ENCODE measurements around the gene DDR1.

Gene DDR1

DNA sequence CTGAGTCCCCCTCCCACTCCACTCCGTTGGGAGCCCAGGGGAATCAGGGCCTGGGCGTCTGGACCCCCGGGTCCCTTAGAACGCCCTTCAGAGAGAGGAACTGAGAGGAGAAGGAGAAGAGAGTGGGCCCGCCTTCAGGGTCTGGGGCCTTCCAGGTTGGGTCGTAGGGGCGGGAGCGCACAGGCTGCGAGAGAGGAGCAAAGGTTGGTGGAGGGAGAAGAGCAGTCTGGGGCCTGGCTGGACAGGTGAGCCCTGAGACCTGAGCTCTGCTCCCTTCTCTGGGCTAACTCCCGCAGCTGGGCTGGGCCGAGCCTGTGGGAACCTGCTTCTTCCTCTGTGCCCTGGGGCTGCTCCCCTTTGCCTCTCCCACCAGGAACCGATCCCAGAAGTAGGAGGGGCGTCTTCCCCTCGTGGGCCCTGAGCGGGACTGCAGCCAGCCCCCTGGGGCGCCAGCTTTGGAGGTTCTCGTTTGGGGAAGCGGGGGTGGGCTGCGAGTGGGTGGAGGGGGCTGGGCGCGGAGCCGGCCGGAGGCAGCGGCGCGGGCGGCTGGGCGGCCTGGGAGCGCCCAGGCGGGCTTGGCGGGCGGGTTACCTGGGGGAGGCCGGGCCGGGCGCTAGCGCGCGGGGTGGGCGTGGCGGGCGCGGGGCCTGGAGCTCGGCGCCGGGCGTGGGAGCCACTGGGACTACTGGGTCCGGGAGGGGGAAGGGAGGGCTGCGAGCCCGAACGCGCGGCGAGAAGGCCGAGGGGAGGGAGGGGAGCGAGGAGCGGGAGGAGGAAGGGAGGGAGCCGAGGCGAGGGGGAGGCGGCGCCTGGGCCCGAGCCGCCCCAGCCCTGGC lies at the start of gene DDR1:
Gene DDR1 (plus strand): TSS at position 835 of the 836 bp plus-strand sequence. CDS start 4,211 bp downstream, outside the sequence.
- peaks cover 31 to 35% of the 10 kb centered on the region in 2 donors for H3K4me1 ChIP-seq (ENCODE audit: control insufficient read depth in 1 of 2, insufficient read depth in 2 of 2, low read length in 2 of 2)
- H3K4me3 ChIP-seq (ENCODE audit: low read depth in 1 of 2, low read length in 2 of 2) = peak within 1 kb of the TSS; percentile 78 to 82
- H3K9ac ChIP-seq (ENCODE audit: low read depth in 1 of 2, low read length in 2 of 2) = peak within 1 kb of the TSS; percentile 90 to 95
- peak within 1 kb of the TSS; percentile 88 for H3K27ac ChIP-seq (ENCODE audit: low read depth, low read length)
- peaks cover 0 to 5% of the 10 kb centered on the region in 2 donors for H3K36me3 ChIP-seq (ENCODE audit: control insufficient read depth in 1 of 2, insufficient read depth in 2 of 2, low read length in 2 of 2)
- no peaks in the 10 kb centered on the region for H3K9me3 ChIP-seq (ENCODE audit: control insufficient read depth in 1 of 2, low read length in 2 of 2)
- no peaks in the 10 kb centered on the region for H3K27me3 ChIP-seq (ENCODE audit: control insufficient read depth in 1 of 2, insufficient read depth in 2 of 2, low read length in 2 of 2)

DNA sequence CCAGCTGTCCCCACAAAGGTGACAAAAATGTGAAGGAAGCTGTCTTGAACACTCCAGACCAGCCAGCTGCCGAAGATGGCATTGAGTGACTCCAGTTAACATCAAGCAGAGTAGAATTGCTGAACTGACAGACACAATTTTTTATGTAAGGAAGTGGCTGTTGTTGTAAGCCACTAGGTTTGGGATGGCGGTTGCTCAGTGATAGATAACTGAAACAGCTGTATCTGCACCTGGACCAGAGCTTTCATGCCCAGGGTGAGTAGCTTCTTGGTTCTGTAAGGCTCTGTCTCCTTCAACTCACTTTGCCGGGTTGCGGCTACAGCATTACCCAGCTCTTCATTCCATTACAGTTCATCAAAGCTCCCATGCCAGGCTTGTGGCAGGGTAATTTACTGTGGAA lies 49.7 kb upstream of the DDR1 start:
- Histone ChIP-seq H3K27me3 (ENCODE audit: control insufficient read depth in 1 of 2, insufficient read depth in 2 of 2, low read length in 2 of 2) (no peaks in the 10 kb centered on the region), H3K9me3 (ENCODE audit: control insufficient read depth in 1 of 2, low read length in 2 of 2) (no peaks in the 10 kb centered on the region), H3K36me3 (ENCODE audit: control insufficient read depth in 1 of 2, insufficient read depth in 2 of 2, low read length in 2 of 2) (no peaks in the 10 kb centered on the region), H3K27ac (ENCODE audit: low read depth, low read length) (no peak overlapping the region), H3K4me1 (ENCODE audit: control insufficient read depth in 1 of 2, insufficient read depth in 2 of 2, low read length in 2 of 2) (peaks cover 0 to 8% of the 10 kb centered on the region in 2 donors), H3K4me3 (ENCODE audit: low read depth in 1 of 2, low read length in 2 of 2) (no peak overlapping the region), H3K9ac (ENCODE audit: low read depth in 1 of 2, low read length in 2 of 2) (no peak overlapping the region)

DNA sequence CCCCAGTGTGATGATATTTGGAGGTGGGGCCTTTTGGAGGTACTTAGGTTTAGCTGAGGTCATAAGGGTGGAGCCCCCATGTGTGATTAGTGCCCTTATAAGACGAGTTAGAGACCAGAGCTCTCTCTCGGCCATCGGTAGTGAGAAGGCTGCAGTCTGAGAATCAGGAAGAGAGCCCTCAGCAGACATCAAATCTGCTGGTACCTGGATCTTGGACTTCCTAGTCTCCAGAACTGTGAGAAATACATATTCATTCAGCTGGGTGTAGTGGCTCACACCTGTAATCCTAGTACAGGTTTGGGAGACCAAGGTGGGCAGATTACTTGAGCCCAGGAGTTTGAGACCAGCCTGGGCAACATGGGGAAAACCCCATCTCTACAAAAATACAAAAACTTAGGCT lies 48.7 kb upstream of the DDR1 start:
- no peak overlapping the region for H3K4me3 ChIP-seq (ENCODE audit: low read depth in 1 of 2, low read length in 2 of 2)
- H3K9ac ChIP-seq (ENCODE audit: low read depth in 1 of 2, low read length in 2 of 2) = no peak overlapping the region
- H3K9me3 ChIP-seq (ENCODE audit: control insufficient read depth in 1 of 2, low read length in 2 of 2) = no peaks in the 10 kb centered on the region
- H3K27ac ChIP-seq (ENCODE audit: low read depth, low read length) = no peak overlapping the region
- no peaks in the 10 kb centered on the region for H3K27me3 ChIP-seq (ENCODE audit: control insufficient read depth in 1 of 2, insufficient read depth in 2 of 2, low read length in 2 of 2)
- peaks cover 0 to 11% of the 10 kb centered on the region in 2 donors for H3K4me1 ChIP-seq (ENCODE audit: control insufficient read depth in 1 of 2, insufficient read depth in 2 of 2, low read length in 2 of 2)
- no peaks in the 10 kb centered on the region for H3K36me3 ChIP-seq (ENCODE audit: control insufficient read depth in 1 of 2, insufficient read depth in 2 of 2, low read length in 2 of 2)

DNA sequence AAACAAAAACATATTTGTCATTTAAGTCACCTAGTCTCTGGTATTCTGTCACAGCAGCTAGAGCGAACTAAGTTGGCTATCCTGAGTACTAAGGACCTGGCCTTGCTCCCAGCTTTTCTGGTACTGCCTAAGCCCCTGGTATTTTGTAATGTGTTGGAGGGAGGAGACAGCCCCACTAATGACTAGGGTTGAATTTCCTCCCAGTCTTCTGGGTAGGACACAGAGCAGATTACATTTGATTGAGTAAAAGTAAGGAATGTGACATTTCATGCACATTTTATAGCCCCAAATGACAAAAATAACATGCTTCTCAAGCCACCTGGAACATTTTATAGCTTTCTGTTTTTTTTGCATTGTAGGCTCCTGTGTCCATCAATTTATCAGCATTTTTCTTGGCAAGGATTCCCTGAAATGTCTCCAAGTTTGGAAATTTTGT lies 47.9 kb upstream of the DDR1 start:
- Histone ChIP-seq H3K27ac (ENCODE audit: low read depth, low read length) (no peak overlapping the region), H3K4me3 (ENCODE audit: low read depth in 1 of 2, low read length in 2 of 2) (no peak overlapping the region), H3K9ac (ENCODE audit: low read depth in 1 of 2, low read length in 2 of 2) (no peak overlapping the region), H3K9me3 (ENCODE audit: control insufficient read depth in 1 of 2, low read length in 2 of 2) (no peaks in the 10 kb centered on the region), H3K4me1 (ENCODE audit: control insufficient read depth in 1 of 2, insufficient read depth in 2 of 2, low read length in 2 of 2) (peaks cover 4 to 15% of the 10 kb centered on the region in 2 donors), H3K36me3 (ENCODE audit: control insufficient read depth in 1 of 2, insufficient read depth in 2 of 2, low read length in 2 of 2) (no peaks in the 10 kb centered on the region), H3K27me3 (ENCODE audit: control insufficient read depth in 1 of 2, insufficient read depth in 2 of 2, low read length in 2 of 2) (no peaks in the 10 kb centered on the region)

DNA sequence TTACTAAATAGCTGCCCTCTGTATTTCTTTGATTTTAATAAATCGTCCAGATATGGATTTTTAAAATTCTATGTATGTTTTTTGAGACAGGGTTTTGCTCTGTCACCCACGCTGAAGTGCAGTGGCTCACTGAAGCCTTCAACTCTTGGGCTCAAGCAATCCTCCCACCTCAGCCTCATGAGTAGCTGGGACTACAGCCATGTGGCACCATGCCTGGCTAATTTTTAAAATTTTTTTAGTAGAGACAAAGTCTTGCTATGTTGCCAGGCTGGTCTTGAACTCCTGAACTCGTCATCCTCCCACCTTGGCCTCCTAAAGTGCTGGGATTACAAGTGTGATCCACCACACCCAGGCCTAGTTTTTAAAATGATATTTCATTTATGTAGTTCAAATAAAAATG lies 47.4 kb upstream of the DDR1 start:
- H3K27me3 ChIP-seq (ENCODE audit: control insufficient read depth in 1 of 2, insufficient read depth in 2 of 2, low read length in 2 of 2) = no peaks in the 10 kb centered on the region

DNA sequence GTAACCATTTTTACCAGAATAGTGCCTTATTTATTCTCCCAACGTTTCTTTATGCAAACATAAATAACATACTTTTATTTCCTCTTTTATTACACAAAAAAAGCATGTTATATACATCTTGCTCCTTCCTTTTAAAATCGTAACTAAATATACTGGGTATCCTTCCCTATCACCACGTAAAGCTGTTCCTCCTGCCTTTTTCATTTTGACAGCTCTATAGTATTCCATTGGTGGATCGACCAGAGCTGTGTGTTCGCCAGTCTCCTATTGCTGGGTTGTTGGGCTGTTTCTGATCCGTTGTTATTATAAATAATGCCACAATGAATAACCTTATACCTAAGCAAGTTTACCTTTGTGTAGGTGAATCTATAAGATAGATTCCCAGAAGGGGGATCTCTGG lies 46.9 kb upstream of the DDR1 start:
- Histone ChIP-seq H3K9ac (ENCODE audit: low read depth in 1 of 2, low read length in 2 of 2) (no peak overlapping the region), H3K9me3 (ENCODE audit: control insufficient read depth in 1 of 2, low read length in 2 of 2) (no peaks in the 10 kb centered on the region), H3K36me3 (ENCODE audit: control insufficient read depth in 1 of 2, insufficient read depth in 2 of 2, low read length in 2 of 2) (no peaks in the 10 kb centered on the region), H3K27me3 (ENCODE audit: control insufficient read depth in 1 of 2, insufficient read depth in 2 of 2, low read length in 2 of 2) (no peaks in the 10 kb centered on the region), H3K4me1 (ENCODE audit: control insufficient read depth in 1 of 2, insufficient read depth in 2 of 2, low read length in 2 of 2) (peaks cover 4 to 20% of the 10 kb centered on the region in 2 donors), H3K27ac (ENCODE audit: low read depth, low read length) (no peak overlapping the region), H3K4me3 (ENCODE audit: low read depth in 1 of 2, low read length in 2 of 2) (no peak overlapping the region)

More for the DNA sequence above, 47.4 kb upstream of the DDR1 start:
- H3K9me3 ChIP-seq (ENCODE audit: control insufficient read depth in 1 of 2, low read length in 2 of 2) = no peaks in the 10 kb centered on the region
- no peak overlapping the region for H3K9ac ChIP-seq (ENCODE audit: low read depth in 1 of 2, low read length in 2 of 2)
- H3K36me3 ChIP-seq (ENCODE audit: control insufficient read depth in 1 of 2, insufficient read depth in 2 of 2, low read length in 2 of 2) = no peaks in the 10 kb centered on the region
- peaks cover 4 to 20% of the 10 kb centered on the region in 2 donors for H3K4me1 ChIP-seq (ENCODE audit: control insufficient read depth in 1 of 2, insufficient read depth in 2 of 2, low read length in 2 of 2)
- H3K27ac ChIP-seq (ENCODE audit: low read depth, low read length) = no peak overlapping the region
- H3K4me3 ChIP-seq (ENCODE audit: low read depth in 1 of 2, low read length in 2 of 2) = no peak overlapping the region

DNA sequence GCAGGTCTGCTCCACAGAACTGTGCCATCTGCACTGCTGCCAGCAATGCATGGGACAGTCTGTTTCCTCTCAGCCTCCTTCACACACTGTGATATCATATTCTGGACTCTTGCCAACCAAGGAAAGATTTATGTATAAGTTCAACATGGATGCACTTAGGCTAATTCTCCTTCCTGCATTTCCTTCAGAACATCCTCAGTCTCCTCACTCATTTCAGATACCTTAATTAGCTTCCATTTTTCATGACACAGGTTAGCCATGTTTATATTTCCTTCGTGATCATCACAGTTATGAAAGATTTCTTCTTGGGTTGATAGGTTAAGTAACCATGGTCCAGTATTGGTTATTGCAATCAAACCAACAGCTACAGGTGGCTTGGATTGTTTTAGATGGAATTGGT lies 46.4 kb upstream of the DDR1 start:
- Histone ChIP-seq H3K9me3 (ENCODE audit: control insufficient read depth in 1 of 2, low read length in 2 of 2) (no peaks in the 10 kb centered on the region), H3K4me1 (ENCODE audit: control insufficient read depth in 1 of 2, insufficient read depth in 2 of 2, low read length in 2 of 2) (peaks cover 4 to 20% of the 10 kb centered on the region in 2 donors), H3K36me3 (ENCODE audit: control insufficient read depth in 1 of 2, insufficient read depth in 2 of 2, low read length in 2 of 2) (no peaks in the 10 kb centered on the region), H3K9ac (ENCODE audit: low read depth in 1 of 2, low read length in 2 of 2) (no peak overlapping the region), H3K4me3 (ENCODE audit: low read depth in 1 of 2, low read length in 2 of 2) (no peak overlapping the region), H3K27me3 (ENCODE audit: control insufficient read depth in 1 of 2, insufficient read depth in 2 of 2, low read length in 2 of 2) (no peaks in the 10 kb centered on the region), H3K27ac (ENCODE audit: low read depth, low read length) (no peak overlapping the region)

DNA sequence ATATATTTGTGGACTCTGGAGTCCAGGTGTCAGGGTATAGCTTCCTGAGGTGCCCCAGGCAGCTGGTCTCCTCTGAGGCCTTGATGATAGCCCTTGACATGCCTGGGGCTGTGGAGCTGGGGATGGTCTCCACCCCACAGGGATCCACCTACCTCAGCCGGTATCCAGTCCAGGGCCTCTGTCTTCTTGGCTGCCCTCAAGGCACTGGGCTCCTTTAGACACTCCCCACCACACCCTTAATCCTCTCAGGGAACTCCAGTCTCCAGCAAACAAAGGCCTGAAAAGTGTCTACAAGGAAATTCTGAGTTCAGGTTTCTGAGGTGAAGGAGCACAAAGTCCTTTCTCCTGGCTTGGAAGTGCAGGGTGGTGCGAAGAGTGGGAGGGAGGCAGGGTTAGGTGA lies 44.6 kb upstream of the DDR1 start:
- no peak overlapping the region for H3K4me3 ChIP-seq (ENCODE audit: low read depth in 1 of 2, low read length in 2 of 2)
- no peaks in the 10 kb centered on the region for H3K27me3 ChIP-seq (ENCODE audit: control insufficient read depth in 1 of 2, insufficient read depth in 2 of 2, low read length in 2 of 2)
- no peak overlapping the region for H3K9ac ChIP-seq (ENCODE audit: low read depth in 1 of 2, low read length in 2 of 2)
- H3K36me3 ChIP-seq (ENCODE audit: control insufficient read depth in 1 of 2, insufficient read depth in 2 of 2, low read length in 2 of 2) = no peaks in the 10 kb centered on the region
- H3K9me3 ChIP-seq (ENCODE audit: control insufficient read depth in 1 of 2, low read length in 2 of 2) = no peaks in the 10 kb centered on the region
- peak overlapping the region; percentile 65 for H3K27ac ChIP-seq (ENCODE audit: low read depth, low read length)
- H3K4me1 ChIP-seq (ENCODE audit: control insufficient read depth in 1 of 2, insufficient read depth in 2 of 2, low read length in 2 of 2) = peaks cover 13 to 20% of the 10 kb centered on the region in 2 donors

DNA sequence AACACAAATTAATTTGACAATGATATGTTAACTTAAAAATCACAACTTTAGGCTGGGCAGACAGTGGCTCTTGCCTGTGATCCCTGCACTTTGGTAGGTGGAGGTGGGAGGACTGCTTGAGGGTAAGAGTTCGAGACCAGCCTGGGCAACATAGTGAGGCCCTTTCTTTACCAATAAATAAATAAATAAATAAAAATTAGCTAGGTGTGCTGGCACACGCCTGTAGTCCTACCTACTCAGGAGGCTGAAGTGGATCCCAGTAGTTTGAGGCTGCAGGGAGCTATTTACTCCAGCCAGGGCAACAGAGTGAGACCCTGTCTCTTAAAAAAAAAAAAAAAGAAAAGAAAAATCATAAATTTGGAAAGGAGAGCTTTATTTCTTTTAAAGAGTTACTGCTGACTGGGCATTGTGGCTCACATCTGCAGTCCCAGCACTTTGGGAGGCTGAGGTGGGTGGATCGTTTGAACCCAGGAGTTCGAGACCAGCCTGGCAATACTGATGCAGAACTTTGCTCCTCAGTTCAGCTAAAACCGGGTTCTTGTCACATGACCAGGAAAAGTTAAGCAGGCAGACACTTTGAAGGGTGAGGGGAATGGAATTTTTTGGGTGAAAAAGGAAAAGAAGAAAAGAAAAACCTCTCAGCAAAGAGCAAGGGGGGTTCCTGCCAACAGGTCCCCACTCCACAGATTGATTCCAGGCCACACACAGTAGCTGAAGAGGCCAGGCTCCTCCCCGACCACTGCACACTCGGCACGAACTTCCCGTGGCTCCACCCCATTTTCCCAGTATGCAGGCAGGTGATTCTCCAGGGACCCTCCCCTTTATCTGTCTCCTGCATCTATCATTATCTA lies 44.0 kb upstream of the DDR1 start:
- Histone ChIP-seq H3K9me3 (ENCODE audit: control insufficient read depth in 1 of 2, low read length in 2 of 2) (no peaks in the 10 kb centered on the region), H3K27ac (ENCODE audit: low read depth, low read length) (no peak overlapping the region), H3K27me3 (ENCODE audit: control insufficient read depth in 1 of 2, insufficient read depth in 2 of 2, low read length in 2 of 2) (no peaks in the 10 kb centered on the region), H3K4me1 (ENCODE audit: control insufficient read depth in 1 of 2, insufficient read depth in 2 of 2, low read length in 2 of 2) (peaks cover 13 to 20% of the 10 kb centered on the region in 2 donors), H3K4me3 (ENCODE audit: low read depth in 1 of 2, low read length in 2 of 2) (no peak overlapping the region), H3K36me3 (ENCODE audit: control insufficient read depth in 1 of 2, insufficient read depth in 2 of 2, low read length in 2 of 2) (no peaks in the 10 kb centered on the region), H3K9ac (ENCODE audit: low read depth in 1 of 2, low read length in 2 of 2) (no peak overlapping the region)

All from duodenal mucosa (tissue), 2 donors.